WERI-Rb-1 (cell line): ENCODE results near the gene SLIT3.

Experiments
- DNase-seq: peaks from one replicate; pipeline ENCODE4 v3.0.0-alpha.2; 2020
- H3K27ac ChIP-seq: fragments of 250-450 bp; sonication (Bioruptor Pico); 2 replicates; pipeline ENCODE4 v1.5.1; 2020; ENCODE audit warnings: mild to moderate bottlenecking, moderate library complexity
- H3K27me3 ChIP-seq: fragments of 250-450 bp; sonication (Bioruptor Pico); 2 replicates; pipeline ENCODE4 v1.5.1; 2021; ENCODE audit warnings: mild to moderate bottlenecking, low read depth, moderate library complexity; ENCODE audit not compliant: insufficient read depth, severe bottlenecking
- H3K36me3 ChIP-seq: fragments of 250-450 bp; sonication (Bioruptor Pico); 2 replicates; pipeline ENCODE4 v1.5.1; 2020; ENCODE audit warnings: mild to moderate bottlenecking, moderate library complexity
- H3K4me3 ChIP-seq: 2 replicates; pipeline ENCODE4 v1.5.1; 2011; ENCODE audit warnings: low read depth, mild to moderate bottlenecking, control low read depth, low read length
- H3K9me3 ChIP-seq: fragments of 250-450 bp; sonication (Bioruptor Pico); 2 replicates; pipeline ENCODE4 v1.5.1; 2021; ENCODE audit warnings: mild to moderate bottlenecking, moderate library complexity; ENCODE audit not compliant: severe bottlenecking
- TF ChIP-seq, protein P1 (sequence below): IDR thresholded peaks from 2 replicates; pipeline ENCODE4 v1.5.1; 2011; ENCODE audit warnings: low read depth, mild to moderate bottlenecking, control low read depth, inconsistent platforms, low read length

The SLIT3 gene

DNA sequence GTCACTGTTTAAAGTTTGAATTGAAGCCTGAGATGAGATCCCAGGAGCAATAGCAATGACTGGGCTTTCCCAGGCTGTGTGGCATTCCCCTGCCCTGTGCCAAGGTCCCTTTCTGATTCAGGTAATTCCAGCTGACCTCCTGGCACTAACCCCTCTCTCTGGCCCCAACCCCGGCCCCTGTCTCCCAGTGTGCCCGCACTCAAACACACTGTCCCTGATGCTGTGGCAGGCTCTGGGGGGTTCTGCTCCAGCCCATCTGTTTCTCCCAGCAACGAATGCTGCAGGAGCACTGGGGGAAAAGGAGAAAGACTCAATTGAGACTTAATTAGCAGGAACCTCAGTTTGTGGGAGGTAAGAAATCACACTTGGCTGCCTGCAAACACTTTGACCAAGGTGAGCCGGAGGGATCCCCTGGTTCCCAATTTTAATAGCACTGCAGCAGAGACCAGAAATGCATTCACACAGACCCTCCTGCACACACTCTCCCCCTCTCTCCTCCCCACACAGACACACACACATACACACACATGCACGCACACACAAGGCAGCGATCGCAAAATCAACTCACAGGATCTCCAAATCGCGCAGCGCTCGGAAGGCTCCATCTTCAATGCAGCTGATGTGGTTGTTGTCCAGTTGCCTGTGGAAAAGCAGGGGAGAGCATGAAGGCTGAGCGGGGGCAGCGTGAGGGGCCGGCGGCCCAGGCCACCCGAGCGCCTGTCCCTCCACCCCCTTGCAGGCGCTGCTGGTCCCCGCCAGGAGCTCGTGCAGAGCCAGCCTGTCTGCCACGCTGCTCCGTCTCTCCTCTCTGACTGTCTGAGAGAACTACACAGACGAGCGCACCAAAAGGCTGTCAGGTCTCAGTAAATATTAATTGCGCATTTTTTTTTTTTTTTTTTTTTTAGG, 456.7 kb downstream of the SLIT3 start:
- Histone ChIP-seq H3K36me3 (no peaks in the 10 kb centered on the region), H3K27ac (no peak overlapping the region), H3K27me3 (peaks cover 95% of the 10 kb centered on the region), H3K9me3 (no peaks in the 10 kb centered on the region), H3K4me3 (peak overlapping the region; percentile 19)
- no peak for DNase-seq
- TF ChIP-seq, protein P1, sequence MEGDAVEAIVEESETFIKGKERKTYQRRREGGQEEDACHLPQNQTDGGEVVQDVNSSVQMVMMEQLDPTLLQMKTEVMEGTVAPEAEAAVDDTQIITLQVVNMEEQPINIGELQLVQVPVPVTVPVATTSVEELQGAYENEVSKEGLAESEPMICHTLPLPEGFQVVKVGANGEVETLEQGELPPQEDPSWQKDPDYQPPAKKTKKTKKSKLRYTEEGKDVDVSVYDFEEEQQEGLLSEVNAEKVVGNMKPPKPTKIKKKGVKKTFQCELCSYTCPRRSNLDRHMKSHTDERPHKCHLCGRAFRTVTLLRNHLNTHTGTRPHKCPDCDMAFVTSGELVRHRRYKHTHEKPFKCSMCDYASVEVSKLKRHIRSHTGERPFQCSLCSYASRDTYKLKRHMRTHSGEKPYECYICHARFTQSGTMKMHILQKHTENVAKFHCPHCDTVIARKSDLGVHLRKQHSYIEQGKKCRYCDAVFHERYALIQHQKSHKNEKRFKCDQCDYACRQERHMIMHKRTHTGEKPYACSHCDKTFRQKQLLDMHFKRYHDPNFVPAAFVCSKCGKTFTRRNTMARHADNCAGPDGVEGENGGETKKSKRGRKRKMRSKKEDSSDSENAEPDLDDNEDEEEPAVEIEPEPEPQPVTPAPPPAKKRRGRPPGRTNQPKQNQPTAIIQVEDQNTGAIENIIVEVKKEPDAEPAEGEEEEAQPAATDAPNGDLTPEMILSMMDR = no peak

DNA sequence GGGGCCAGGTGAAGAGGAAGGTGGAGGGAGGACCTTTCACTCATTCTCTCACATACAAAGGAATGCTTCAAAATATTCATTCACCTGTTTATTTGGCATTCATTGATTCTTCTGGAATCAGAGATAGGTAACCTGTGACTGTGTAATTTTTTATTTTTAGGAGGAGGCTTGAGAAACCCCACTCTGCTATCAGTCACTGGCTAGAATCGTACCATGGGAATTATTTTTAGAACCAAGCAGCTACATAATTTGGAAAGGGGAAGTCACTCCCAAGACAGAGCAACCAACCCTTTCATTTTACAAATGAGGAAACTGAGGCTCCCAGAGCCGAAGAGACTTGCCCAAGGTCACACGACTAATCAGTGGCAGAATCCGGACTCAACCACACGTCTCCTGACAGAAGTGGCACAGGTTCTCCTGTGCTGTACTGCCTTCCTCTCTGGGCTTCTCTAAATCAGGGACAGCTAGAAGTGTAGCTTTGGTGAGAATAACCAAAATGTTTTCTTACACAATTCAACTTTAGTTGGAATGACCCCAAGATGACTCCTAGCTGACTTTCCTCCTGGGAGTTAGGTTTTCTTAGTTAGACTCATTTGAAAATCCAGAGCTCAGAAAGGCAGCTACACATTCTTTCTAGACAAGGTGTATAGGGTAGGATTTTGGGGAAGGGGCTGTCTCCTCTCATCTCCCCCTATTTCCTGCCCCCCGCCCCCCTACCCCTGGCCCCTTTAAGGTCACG, 457.5 kb downstream of the SLIT3 start:
- no peak for DNase-seq
- H3K27me3 ChIP-seq = peaks cover 95% of the 10 kb centered on the region
- H3K36me3 ChIP-seq = no peaks in the 10 kb centered on the region
- H3K27ac ChIP-seq = no peak overlapping the region
- no peaks in the 10 kb centered on the region for H3K9me3 ChIP-seq
- TF ChIP-seq, protein P1 = no peak
- peak overlapping the region; percentile 17 for H3K4me3 ChIP-seq

DNA sequence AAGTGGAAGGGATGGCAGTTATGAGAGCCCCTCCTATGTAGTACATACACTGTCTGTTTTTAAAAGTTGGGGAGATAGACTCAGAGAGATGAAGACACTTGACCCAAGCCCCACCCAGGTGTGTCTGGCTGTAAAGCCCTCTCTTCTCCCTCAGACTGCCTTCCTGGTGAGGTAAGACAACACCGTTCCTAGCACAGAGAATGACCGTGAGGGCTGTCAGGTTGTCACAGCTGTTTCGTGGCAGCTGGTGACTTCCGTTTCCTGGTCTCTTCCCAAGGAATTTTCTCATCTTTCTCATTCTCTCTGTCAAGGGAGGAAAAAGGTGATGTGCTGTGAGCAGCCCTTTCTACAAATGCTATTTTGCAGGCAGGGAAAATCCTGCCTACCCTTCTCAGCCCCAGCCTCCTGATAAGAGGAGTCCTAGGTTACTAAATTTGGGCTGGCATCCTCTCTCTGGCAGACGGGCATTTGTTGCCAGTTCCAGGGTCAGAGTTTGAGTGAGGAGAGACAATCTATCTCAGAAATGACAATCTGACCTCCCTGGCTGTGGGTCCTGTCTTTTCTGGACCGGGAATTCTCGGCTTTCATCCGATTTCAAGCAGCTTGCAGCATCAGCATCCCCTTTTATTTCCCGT, 458.3 kb downstream of the SLIT3 start:
- no peak for DNase-seq
- no peaks in the 10 kb centered on the region for H3K9me3 ChIP-seq
- TF ChIP-seq, protein P1 = no peak
- H3K4me3 ChIP-seq = peak overlapping the region; percentile 17
- no peak overlapping the region for H3K27ac ChIP-seq
- H3K27me3 ChIP-seq = peaks cover 95% of the 10 kb centered on the region
- H3K36me3 ChIP-seq = no peaks in the 10 kb centered on the region

DNA sequence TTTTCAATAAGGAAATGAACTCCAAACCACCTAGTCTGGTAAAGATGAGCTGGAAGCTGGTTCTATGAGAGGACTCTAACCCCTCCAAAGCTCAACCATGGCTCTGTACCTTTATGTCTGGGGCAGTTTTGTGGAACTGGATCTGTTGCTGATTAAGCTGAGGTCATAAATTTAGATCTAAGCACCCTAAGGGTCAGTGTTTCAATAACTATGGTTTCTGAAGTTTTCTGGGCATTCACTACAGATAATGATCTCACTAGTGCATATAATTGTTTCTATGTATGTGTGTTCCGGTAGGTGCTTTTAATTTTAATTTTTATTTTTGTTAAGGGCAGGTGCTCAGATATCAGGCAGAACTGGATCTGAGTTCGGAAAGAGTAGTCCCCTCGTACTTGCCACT, 463.1 kb downstream of the SLIT3 start:
- DNase-seq = no peak
- no peak overlapping the region for H3K27ac ChIP-seq
- TF ChIP-seq, protein P1 = no peak
- H3K36me3 ChIP-seq = no peaks in the 10 kb centered on the region
- no peak overlapping the region for H3K4me3 ChIP-seq
- peaks cover 95% of the 10 kb centered on the region for H3K27me3 ChIP-seq
- no peaks in the 10 kb centered on the region for H3K9me3 ChIP-seq

DNA sequence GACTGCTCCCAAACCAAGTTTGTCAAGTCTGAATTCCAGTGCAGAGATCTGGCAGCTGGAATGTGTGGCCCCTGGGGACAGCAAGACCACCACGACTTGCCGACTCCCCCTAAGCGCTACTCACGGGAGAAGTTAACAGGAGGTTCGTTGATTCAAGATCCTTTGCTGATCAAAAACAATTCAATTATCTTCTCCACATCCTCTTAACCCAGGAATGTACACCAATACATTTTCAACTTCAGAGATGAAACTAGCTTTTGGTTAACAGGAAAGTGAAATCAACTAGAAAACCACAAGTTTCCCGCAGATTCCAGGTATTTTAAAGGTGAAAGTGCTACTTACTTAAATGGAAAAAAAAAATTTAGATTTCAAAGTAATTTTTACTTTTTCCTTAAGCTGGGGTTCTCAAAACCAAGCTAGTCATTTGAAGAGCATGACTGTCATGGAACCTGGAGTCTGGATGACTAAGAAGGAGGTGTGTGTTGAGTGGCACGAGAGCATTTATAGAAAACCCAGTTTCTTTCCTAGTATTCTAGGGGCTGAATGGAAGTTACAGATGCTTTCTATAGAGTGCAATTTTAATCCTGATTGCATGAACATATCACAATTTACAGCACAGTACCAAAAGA, 464.2 kb downstream of the SLIT3 start:
- H3K36me3 ChIP-seq = no peaks in the 10 kb centered on the region
- H3K9me3 ChIP-seq = no peaks in the 10 kb centered on the region
- no peak for DNase-seq
- TF ChIP-seq, protein P1 = no peak
- H3K27me3 ChIP-seq = peaks cover 95% of the 10 kb centered on the region
- no peak overlapping the region for H3K4me3 ChIP-seq
- no peak overlapping the region for H3K27ac ChIP-seq
